K562 (cell line): Measurements from ENCODE around the gene MTERF4. TPM values are rescaled to one million over a fixed set of nuclear protein-coding genes. Genes with fewer than 3 reads are reported as not detected.
A peak's percentile ranks its signal among the peaks of the same experiment; 100 is the strongest.

Source experiments
- ATAC-seq: fragments of 200-7000 bp; cut with Tn5 transposase; 3 replicates; pipeline ENCODE4 v1.9.1; 2020; ENCODE audit warnings: moderate library complexity
- BruUV-seq: library from RNA; stranded (reverse); fragments of 400-500 nt; replicated peaks from 2 replicates; lab custom pipeline; 2021; lab: Mats Ljungman, UMichigan
- CTCF ChIA-PET: fragments of 300-600 bp; formaldehyde crosslinking; extraction: SDS; loops from one replicate; lab custom pipeline; 2021; ENCODE audit warnings: low intra/inter-chr PET ratio; lab: Yijun Ruan, JAX
- POLR2A ChIA-PET: fragments of 300-600, 350-650 bp; sonication (Branson Sonifier 250); formaldehyde crosslinking; extraction: SDS; loops from one replicate; lab custom pipeline; 2021; ENCODE audit warnings: antibody characterized with exemption, inconsistent platforms; lab: Yijun Ruan, JAX
- DNase-seq, 4 experiments: peaks; one replicate each; pipeline versions ENCODE4 v3.0.0 to v3.0.0-alpha.2; 2011 to 2018; ENCODE audit warnings: low spot score in 3 of 4, mixed read lengths in 3 of 4; ENCODE audit errors: extremely low read depth in 1 of 4
- FAIRE-seq: peaks from 2 replicates; lab custom pipeline; 2011; peaks lifted over from hg19 to GRCh38; lab: Jason Lieb, UNC
- H2AFZ ChIP-seq: 2 replicates; pipeline ENCODE4 v1.6.0; 2011; ENCODE audit warnings: low read depth, low read length, control low read depth, inconsistent platforms
- H3K27ac ChIP-seq: fragments of 200-600 bp; 3 replicates; pipeline ENCODE4 v1.8.0; 2011; ENCODE audit warnings: low read depth, mild to moderate bottlenecking, control low read depth, inconsistent platforms, low read length, moderate library complexity, mixed read lengths; ENCODE audit errors: extremely low read depth
- H3K27me3 ChIP-seq, 2 experiments: fragments of 300-600 bp in 1 of 2; 2 replicates in 1 of 2; 3 replicates in 1 of 2; pipeline versions ENCODE4 v1.6.0 to v1.8.0; 2011; ENCODE audit warnings: inconsistent platforms in 2 of 2, low read length in 2 of 2, mild to moderate bottlenecking in 1 of 2, mixed read lengths in 1 of 2, moderate library complexity in 1 of 2; ENCODE audit not compliant: control insufficient read depth in 2 of 2, insufficient read depth in 2 of 2
- H3K36me3 ChIP-seq: fragments of 300-600 bp; 3 replicates; pipeline ENCODE4 v1.8.0; 2011; ENCODE audit warnings: mild to moderate bottlenecking, low read length, inconsistent platforms; ENCODE audit not compliant: control insufficient read depth, insufficient read depth
- H3K4me1 ChIP-seq, 2 experiments: fragments of 200-600 bp in 1 of 2; replicated peaks in 1 of 2; 2 replicates in 1 of 2; 3 replicates in 1 of 2; pipeline versions ENCODE4 v1.5.1 to v1.8.0; 2011; ENCODE audit warnings: inconsistent platforms in 2 of 2, low read length in 2 of 2, mild to moderate bottlenecking in 1 of 2, mixed read lengths in 1 of 2, moderate library complexity in 1 of 2; ENCODE audit not compliant: control insufficient read depth in 2 of 2, insufficient read depth in 2 of 2
- H3K4me2 ChIP-seq: 2 replicates; pipeline ENCODE4 v1.6.1; 2011; ENCODE audit warnings: low read length, control low read depth, inconsistent platforms, mixed read lengths; ENCODE audit not compliant: insufficient read depth
- H3K4me3 ChIP-seq: fragments of 200-600 bp; sonication (generic), shearing (Covaris generic); 2 replicates; pipeline ENCODE4 v1.5.1; 2016; ENCODE audit warnings: control low read depth, inconsistent platforms
- H3K79me2 ChIP-seq: fragments of 200-600 bp; 3 replicates; pipeline ENCODE4 v1.8.0; 2011; ENCODE audit warnings: low read length, inconsistent platforms; ENCODE audit not compliant: control insufficient read depth, insufficient read depth
- H3K9ac ChIP-seq, 2 experiments: 2 replicates each; pipeline versions ENCODE4 v1.6.0 to v1.6.1; 2011; ENCODE audit warnings: low read depth in 2 of 2, low read length in 2 of 2, control low read depth in 1 of 2, inconsistent platforms in 1 of 2, mild to moderate bottlenecking in 1 of 2, mixed read lengths in 1 of 2; ENCODE audit not compliant: insufficient read depth in 1 of 2
- H3K9me1 ChIP-seq: one replicate; pipeline ENCODE4 v1.6.0; 2011; ENCODE audit warnings: inconsistent platforms, mild to moderate bottlenecking, low read length, moderate library complexity; ENCODE audit not compliant: control insufficient read depth, insufficient read depth
- H3K9me3 ChIP-seq: replicated peaks from 2 replicates; pipeline ENCODE4 v1.5.1; 2011; ENCODE audit warnings: low read depth, low read length, inconsistent platforms; ENCODE audit not compliant: control insufficient read depth, insufficient read depth
- H4K20me1 ChIP-seq: replicated peaks from 2 replicates; pipeline ENCODE4 v1.6.1; 2011; ENCODE audit warnings: low read length, inconsistent platforms, mixed read lengths; ENCODE audit not compliant: control insufficient read depth, insufficient read depth
- BRF1 ChIP-seq: IDR thresholded peaks from 3 replicates; pipeline ENCODE4 v1.6.1; 2011; ENCODE audit warnings: borderline replicate concordance, mild to moderate bottlenecking; ENCODE audit not compliant: insufficient read length; ENCODE audit errors: extremely low read depth
- WGBS: fragments of 100-300 bp; shearing (Covaris generic); methylation state at CpG from one replicate; pipeline ENCODE4 v1.1.6; 2016; ENCODE audit warnings: low coverage, mixed read lengths; ENCODE audit not compliant: insufficient coverage; ENCODE audit errors: missing lambda C conversion rate; 5-methylcytosine and 5-hydroxymethylcytosine counted together
- in situ Hi-C: fragments of 300-500 bp; cut with MboI; formaldehyde crosslinking; loops from 4 replicates; pipeline ENCODE4 v1.15.0; 2018; ENCODE audit warnings: inconsistent platforms, mixed read lengths
- intact Hi-C: fragments of 100-400 bp; cut with micrococcal nuclease; formaldehyde crosslinking; loops from 2 replicates; pipeline ENCODE4 v1.14.2; 2022
- polyA plus RNA-seq, 8 experiments: library from polyadenylated mRNA; depleted of rRNA in 4 of 8; stranded (reverse) in 5 of 8; unstranded in 3 of 8; fragments of >200 nt; fragmentation: Nextera tagmentation in 2 of 8; fragmentation: Illumina TruSeq in 1 of 8; extraction: Ambion mirVana in 2 of 8; extraction: Trizol in 1 of 8; gene quantifications; 2 replicates each; pipeline versions ENCODE4 v1.2.1 to v1.2.3, GENCODE V29; 2011 to 2014; ENCODE audit warnings: inconsistent platforms in 1 of 8, missing spikeins in 1 of 8
- total RNA-seq, 7 experiments: library from RNA; depleted of rRNA in 6 of 7; stranded (reverse); fragments of >200 nt in 6 of 7; fragmentation: Illumina TruSeq in 2 of 7; extraction: Trizol in 2 of 7; gene quantifications; 2 replicates each; pipeline versions ENCODE4 v1.2.1 to v1.2.3, GENCODE V29; 2011 to 2021; ENCODE audit warnings: low replicate concordance in 1 of 7
- TF ChIP-seq, protein P1 (sequence below), 2 experiments: fragments of 450-650 bp in 1 of 2; sonication (generic) in 1 of 2; formaldehyde crosslinking in 1 of 2; IDR thresholded peaks; 2 replicates each; pipeline versions ENCODE4 v1.7.1 to v1.9.0; 2016 to 2022; ENCODE audit warnings: inconsistent platforms in 1 of 2, mild to moderate bottlenecking in 1 of 2, missing genetic modification reagents in 1 of 2

Gene MTERF4
- total and polyA plus RNA-seq, 9 of the 15 experiments (the other 6 are each of a cell fraction or from before 2014, with no cell fraction given) = 15.3 to 29.6 (median 21.2) TPM

DNA sequence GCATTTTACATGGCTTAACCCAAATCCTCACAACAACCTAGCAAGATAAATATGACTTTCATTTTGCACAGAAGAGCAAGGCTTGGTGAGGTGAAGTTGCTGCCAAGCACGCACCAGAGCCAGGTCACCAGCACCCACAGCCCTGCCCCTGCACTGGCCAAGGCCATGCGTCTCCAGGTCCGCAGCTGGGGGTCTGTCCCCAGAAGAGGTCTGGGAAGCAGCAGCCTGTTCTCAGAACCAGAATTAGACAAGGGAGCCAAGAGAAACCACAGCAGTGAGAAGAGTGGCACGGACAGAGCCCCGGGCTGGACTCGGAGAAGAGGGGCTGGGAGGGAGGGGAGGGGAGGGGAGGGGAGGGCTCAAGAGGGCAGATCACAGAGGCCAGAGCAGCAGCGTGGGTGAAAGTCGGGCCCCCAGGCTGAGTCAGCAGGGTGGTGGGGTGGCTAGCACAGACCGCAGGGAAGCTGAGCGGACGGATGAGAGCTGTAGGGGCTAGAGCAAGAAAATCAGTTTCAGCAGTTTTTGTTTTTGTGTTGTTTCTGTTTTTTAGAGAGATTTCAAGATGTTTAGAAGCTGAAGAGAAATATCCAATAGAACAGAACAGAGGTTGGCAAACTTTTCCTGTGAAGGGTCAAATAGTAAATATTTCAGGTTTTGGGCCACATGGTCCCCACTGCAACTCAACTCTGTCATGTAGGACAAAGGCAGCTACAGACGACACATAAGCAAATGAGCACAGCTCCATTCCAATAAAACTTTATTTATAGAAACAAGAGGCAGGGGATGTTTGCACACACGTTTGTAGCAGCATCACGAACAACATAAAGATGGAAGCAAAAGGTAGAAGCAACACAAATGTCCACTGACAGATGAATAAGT, 7.4 kb upstream of the MTERF4 start:
- H4K20me1 ChIP-seq = no peaks in the 10 kb centered on the region
- no peak for TF ChIP-seq BRF1
- TF ChIP-seq, protein P1, sequence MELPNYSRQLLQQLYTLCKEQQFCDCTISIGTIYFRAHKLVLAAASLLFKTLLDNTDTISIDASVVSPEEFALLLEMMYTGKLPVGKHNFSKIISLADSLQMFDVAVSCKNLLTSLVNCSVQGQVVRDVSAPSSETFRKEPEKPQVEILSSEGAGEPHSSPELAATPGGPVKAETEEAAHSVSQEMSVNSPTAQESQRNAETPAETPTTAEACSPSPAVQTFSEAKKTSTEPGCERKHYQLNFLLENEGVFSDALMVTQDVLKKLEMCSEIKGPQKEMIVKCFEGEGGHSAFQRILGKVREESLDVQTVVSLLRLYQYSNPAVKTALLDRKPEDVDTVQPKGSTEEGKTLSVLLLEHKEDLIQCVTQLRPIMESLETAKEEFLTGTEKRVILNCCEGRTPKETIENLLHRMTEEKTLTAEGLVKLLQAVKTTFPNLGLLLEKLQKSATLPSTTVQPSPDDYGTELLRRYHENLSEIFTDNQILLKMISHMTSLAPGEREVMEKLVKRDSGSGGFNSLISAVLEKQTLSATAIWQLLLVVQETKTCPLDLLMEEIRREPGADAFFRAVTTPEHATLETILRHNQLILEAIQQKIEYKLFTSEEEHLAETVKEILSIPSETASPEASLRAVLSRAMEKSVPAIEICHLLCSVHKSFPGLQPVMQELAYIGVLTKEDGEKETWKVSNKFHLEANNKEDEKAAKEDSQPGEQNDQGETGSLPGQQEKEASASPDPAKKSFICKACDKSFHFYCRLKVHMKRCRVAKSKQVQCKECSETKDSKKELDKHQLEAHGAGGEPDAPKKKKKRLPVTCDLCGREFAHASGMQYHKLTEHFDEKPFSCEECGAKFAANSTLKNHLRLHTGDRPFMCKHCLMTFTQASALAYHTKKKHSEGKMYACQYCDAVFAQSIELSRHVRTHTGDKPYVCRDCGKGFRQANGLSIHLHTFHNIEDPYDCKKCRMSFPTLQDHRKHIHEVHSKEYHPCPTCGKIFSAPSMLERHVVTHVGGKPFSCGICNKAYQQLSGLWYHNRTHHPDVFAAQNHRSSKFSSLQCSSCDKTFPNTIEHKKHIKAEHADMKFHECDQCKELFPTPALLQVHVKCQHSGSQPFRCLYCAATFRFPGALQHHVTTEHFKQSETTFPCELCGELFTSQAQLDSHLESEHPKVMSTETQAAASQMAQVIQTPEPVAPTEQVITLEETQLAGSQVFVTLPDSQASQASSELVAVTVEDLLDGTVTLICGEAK (IDR thresholded peaks at IDR 0.05) = peak; percentile 87
- TF ChIP-seq, protein P1 (CRISPR knock-in tag; IDR thresholded peaks at IDR 0.05) = no peak
- TF ChIP-seq, all 486 proteins: peak for 1
- Histone ChIP-seq H2AFZ (no peak overlapping the region), H3K79me2 (no peaks in the 10 kb centered on the region), H3K27me3 (no peaks in the 10 kb centered on the region), H3K4me1 (peaks cover 0 to 3% of the 10 kb centered on the region in 2 experiments; a peak in 1 of 5 replicates), H3K4me2 (no peak overlapping the region), H3K27ac (no peak overlapping the region), H3K9me1 (no peaks in the 10 kb centered on the region), H3K9ac (peak overlapping the region in 1 of 2 experiments; percentile 58; a peak in 2 of 4 replicates), H3K36me3 (peaks cover 3% of the 10 kb centered on the region; the same call in 1 of the 3 replicates), H3K4me3 (no peak overlapping the region), H3K9me3 (no peaks in the 10 kb centered on the region)
- 67% methylated on average over 10 of the region's 14 CpGs for WGBS
- ChIA-PET CTCF (no interaction called here), POLR2A (interaction anchor here (2.6 kb wide), 1 partner anchor 8 kb away, joined by 8 read pairs; the partner anchor contains the start of gene MTERF4)
- DNase-seq (no peak), FAIRE-seq (no peak), ATAC-seq (no peak)
- in situ Hi-C loops = no loop called here
- intact Hi-C loops = no loop called here
- no TSS peak for BruUV-seq
